ENCODE data around the gene KRTAP12-4.

GRCh38 chr21:44702111-44702972 lies 47.9 kb upstream of the KRTAP12-4 start:
- TF ChIP-seq CTCF (IDR thresholded peaks at IDR 0.05) (no peak), POLR2A (IDR thresholded peaks at IDR 0.05) (no peak)
